Measurements from ENCODE around the gene GOLGA6C.
"Not testable (repeated sequence)": the region's sequence is repeated elsewhere in the genome, so short reads cannot be mapped to it uniquely, and the experiment has no call there.

The GOLGA6C gene

GRCh38 chr15:75258034-75258433 lies at the start of gene GOLGA6C:
Gene GOLGA6C, plus strand, starts transcription at chr15:75258334. Its CDS starts 265 bp downstream, at chr15:75258599.
- DNase-seq = not testable (repeated sequence)

- no peak for DNase-seq
Measured at GRCh38 chr15:75208501-75209288, 49.4 kb upstream of the GOLGA6C start.

- no peak for DNase-seq
Measured at GRCh38 chr15:75209289-75209676, 48.9 kb upstream of the GOLGA6C start.

GRCh38 chr15:75210811-75211230 lies 47.3 kb upstream of the GOLGA6C start:
- DNase-seq = no peak

- no peak for DNase-seq
Measured at GRCh38 chr15:75211436-75212199, 46.5 kb upstream of the GOLGA6C start.

- DNase-seq = no peak
Measured at GRCh38 chr15:75212200-75212858, 45.8 kb upstream of the GOLGA6C start.

GRCh38 chr15:75213212-75213767 lies 44.8 kb upstream of the GOLGA6C start:
- no peak for DNase-seq

- no peak for DNase-seq
Measured at GRCh38 chr15:75213768-75214221, 44.3 kb upstream of the GOLGA6C start.

- no peak for DNase-seq
Measured at GRCh38 chr15:75214293-75215096, 43.6 kb upstream of the GOLGA6C start.

GRCh38 chr15:75215107-75216004 lies 42.8 kb upstream of the GOLGA6C start:
- DNase-seq = no peak

- no peak for DNase-seq
Measured at GRCh38 chr15:75217012-75217411, 41.1 kb upstream of the GOLGA6C start.

GRCh38 chr15:75217574-75217973 lies 40.6 kb upstream of the GOLGA6C start:
- DNase-seq = not testable (repeated sequence)

GRCh38 chr15:75219507-75219929 lies 38.6 kb upstream of the GOLGA6C start:
- DNase-seq = not testable (repeated sequence)

- DNase-seq = no peak
Measured at GRCh38 chr15:75223688-75224087, 34.4 kb upstream of the GOLGA6C start.

- DNase-seq = no peak
Measured at GRCh38 chr15:75224281-75224680, 33.9 kb upstream of the GOLGA6C start.

- DNase-seq = not testable (repeated sequence)
Measured at GRCh38 chr15:75225102-75225836, 32.9 kb upstream of the GOLGA6C start.

GRCh38 chr15:75225951-75226732 lies 32.0 kb upstream of the GOLGA6C start:
- no peak for DNase-seq

- DNase-seq = not testable (repeated sequence)
Measured at GRCh38 chr15:75227112-75227511, 31.0 kb upstream of the GOLGA6C start.

- no peak for DNase-seq
Measured at GRCh38 chr15:75227663-75228280, 30.4 kb upstream of the GOLGA6C start.
